ENCODE results near the gene MS4A13.

The MS4A13 gene, protein sequence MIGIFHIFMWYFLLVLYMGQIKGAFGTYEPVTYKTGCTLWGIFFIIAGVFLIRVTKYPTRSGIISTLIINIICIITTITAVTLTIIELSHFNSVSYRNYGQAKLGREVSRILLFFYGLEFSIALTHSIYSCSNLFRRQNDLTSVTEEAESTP

DNA sequence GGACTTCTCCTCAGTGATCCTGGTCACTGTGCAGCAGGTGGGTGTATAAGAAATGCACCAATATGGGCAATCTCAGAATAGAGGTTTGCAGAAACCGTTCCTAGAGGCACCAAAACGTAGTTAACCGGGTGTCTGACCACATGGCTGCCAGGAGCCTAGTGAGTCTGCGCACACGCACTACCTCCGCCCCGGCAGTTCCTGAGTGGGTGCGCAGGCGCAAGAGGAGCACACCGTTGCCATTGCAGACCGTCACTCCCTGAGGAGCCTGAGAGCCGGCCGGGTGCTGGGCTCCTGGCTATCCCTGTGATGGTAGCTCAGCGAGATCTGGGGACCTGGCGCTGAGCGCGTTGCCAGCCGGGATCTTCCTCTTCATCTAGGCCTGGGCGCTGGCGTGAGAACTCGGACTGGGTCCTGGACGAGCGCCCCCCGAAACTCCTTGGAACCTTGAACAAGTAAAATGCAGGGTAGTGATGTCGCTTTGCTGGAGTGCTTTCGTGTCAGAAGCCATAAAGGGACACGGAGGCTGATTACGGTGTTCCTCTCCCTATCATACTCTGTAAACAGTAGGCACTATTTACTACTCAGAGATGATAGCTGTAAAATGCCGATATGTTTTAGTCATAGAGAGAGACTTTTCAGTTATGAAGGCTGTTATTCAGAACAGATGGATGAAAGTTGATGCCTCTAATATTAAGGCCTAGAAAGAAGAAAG, at the start of gene MS4A13:
MS4A13 (plus strand) TSS at position 249 of the 712 bp plus-strand sequence. CDS start 2,692 bp downstream, outside the sequence.
- H3K4me3 ChIP-seq (ENCODE audit: severe bottlenecking): no peak within 1 kb of the TSS
- ATAC-seq (ENCODE audit: low read depth) (no peak), DNase-seq (ENCODE audit: low spot score) (no peak)
- H3K36me3 ChIP-seq (ENCODE audit: low read depth): no peaks in the 10 kb centered on the region
- TF ChIP-seq, protein P1, sequence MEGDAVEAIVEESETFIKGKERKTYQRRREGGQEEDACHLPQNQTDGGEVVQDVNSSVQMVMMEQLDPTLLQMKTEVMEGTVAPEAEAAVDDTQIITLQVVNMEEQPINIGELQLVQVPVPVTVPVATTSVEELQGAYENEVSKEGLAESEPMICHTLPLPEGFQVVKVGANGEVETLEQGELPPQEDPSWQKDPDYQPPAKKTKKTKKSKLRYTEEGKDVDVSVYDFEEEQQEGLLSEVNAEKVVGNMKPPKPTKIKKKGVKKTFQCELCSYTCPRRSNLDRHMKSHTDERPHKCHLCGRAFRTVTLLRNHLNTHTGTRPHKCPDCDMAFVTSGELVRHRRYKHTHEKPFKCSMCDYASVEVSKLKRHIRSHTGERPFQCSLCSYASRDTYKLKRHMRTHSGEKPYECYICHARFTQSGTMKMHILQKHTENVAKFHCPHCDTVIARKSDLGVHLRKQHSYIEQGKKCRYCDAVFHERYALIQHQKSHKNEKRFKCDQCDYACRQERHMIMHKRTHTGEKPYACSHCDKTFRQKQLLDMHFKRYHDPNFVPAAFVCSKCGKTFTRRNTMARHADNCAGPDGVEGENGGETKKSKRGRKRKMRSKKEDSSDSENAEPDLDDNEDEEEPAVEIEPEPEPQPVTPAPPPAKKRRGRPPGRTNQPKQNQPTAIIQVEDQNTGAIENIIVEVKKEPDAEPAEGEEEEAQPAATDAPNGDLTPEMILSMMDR (IDR thresholded peaks at IDR 0.05; ENCODE audit: poor library complexity, severe bottlenecking): no peak
- no peak within 1 kb of the TSS for H3K27ac ChIP-seq (ENCODE audit: poor library complexity, severe bottlenecking)
- no peaks in the 10 kb centered on the region for H3K4me1 ChIP-seq (ENCODE audit: insufficient read depth, poor library complexity, severe bottlenecking)
- no peaks in the 10 kb centered on the region for H3K9me3 ChIP-seq (ENCODE audit: severe bottlenecking)
- H3K27me3 ChIP-seq (ENCODE audit: insufficient read depth, poor library complexity, severe bottlenecking): peaks cover 4% of the 10 kb centered on the region

DNA sequence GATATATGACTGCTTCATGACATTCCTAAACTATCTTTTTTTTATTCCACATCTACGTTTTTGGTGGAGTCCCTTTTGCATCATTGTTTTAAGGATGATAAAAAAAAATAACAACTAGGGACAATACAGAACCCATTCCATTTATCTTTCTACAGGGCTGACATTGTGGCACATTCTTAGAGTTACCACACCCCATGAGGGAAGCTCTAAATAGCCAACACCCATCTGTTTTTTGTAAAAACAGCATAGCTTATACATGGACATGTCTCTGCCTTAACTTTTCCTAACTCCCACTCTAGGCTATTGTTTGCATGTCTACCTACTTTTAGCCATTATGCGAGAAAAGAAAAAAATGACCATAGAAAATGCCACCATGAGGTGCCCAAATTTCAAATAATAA, 46.4 kb upstream of the MS4A13 start:
- no peaks in the 10 kb centered on the region for H3K36me3 ChIP-seq (ENCODE audit: low read depth)
- TF ChIP-seq, protein P1 (IDR thresholded peaks at IDR 0.05; ENCODE audit: poor library complexity, severe bottlenecking): no peak
- H3K27ac ChIP-seq (ENCODE audit: poor library complexity, severe bottlenecking): no peak overlapping the region
- no peaks in the 10 kb centered on the region for H3K9me3 ChIP-seq (ENCODE audit: severe bottlenecking)
- DNase-seq (ENCODE audit: low spot score) (no peak), ATAC-seq (ENCODE audit: low read depth) (no peak)
- H3K27me3 ChIP-seq (ENCODE audit: insufficient read depth, poor library complexity, severe bottlenecking): no peaks in the 10 kb centered on the region
- H3K4me3 ChIP-seq (ENCODE audit: severe bottlenecking): no peak overlapping the region
- no peaks in the 10 kb centered on the region for H3K4me1 ChIP-seq (ENCODE audit: insufficient read depth, poor library complexity, severe bottlenecking)

DNA sequence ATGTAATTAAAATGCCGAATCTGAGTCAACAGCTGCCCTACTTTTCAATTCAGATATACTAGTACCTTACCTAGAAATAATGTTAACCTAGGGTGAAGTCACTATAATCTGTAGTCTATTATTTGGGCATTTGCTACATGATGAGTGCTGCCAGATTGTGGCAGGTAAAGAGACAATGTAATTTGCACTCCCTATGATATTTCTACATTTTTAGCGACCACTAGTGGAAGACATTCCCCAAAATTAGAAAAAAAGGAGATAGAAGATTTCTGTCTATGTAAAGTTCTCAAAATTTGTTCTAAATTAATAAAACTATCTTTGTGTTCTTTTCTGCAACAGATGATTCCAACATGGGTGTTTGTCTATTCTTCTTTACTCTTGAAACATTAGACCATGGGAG, 45.5 kb upstream of the MS4A13 start:
- H3K4me3 ChIP-seq (ENCODE audit: severe bottlenecking): no peak overlapping the region
- no peak for DNase-seq (ENCODE audit: low spot score)
- no peaks in the 10 kb centered on the region for H3K4me1 ChIP-seq (ENCODE audit: insufficient read depth, poor library complexity, severe bottlenecking)
- ATAC-seq (ENCODE audit: low read depth): no peak
- no peaks in the 10 kb centered on the region for H3K27me3 ChIP-seq (ENCODE audit: insufficient read depth, poor library complexity, severe bottlenecking)
- H3K27ac ChIP-seq (ENCODE audit: poor library complexity, severe bottlenecking): no peak overlapping the region
- TF ChIP-seq, protein P1 (IDR thresholded peaks at IDR 0.05; ENCODE audit: poor library complexity, severe bottlenecking): no peak
- H3K36me3 ChIP-seq (ENCODE audit: low read depth): no peaks in the 10 kb centered on the region
- H3K9me3 ChIP-seq (ENCODE audit: severe bottlenecking): no peaks in the 10 kb centered on the region

DNA sequence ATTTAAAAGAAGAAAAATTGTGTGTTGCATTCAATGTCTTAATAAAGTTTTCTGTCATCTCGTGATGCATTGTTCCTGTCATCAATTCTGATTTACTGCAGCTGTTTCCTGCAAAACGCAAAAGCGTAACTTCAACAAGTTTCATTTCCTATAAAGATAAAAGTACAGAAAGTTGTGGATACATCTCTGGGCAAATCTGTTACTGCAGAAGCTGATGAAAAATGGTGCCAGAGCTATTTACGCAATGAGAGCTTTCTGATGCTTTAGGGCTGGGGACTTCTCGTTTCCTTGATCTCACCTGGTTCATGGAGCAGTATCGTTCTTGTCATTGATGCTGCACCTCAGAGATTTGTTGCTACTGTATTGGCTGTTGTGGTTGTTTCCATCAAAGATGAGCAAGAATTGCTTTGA, 38.2 kb upstream of the MS4A13 start:
- DNase-seq (ENCODE audit: low spot score): no peak
- ATAC-seq (ENCODE audit: low read depth): no peak
- no peak overlapping the region for H3K27ac ChIP-seq (ENCODE audit: poor library complexity, severe bottlenecking)
- no peak overlapping the region for H3K4me3 ChIP-seq (ENCODE audit: severe bottlenecking)
- H3K27me3 ChIP-seq (ENCODE audit: insufficient read depth, poor library complexity, severe bottlenecking): no peaks in the 10 kb centered on the region
- TF ChIP-seq, protein P1 (IDR thresholded peaks at IDR 0.05; ENCODE audit: poor library complexity, severe bottlenecking): no peak
- H3K36me3 ChIP-seq (ENCODE audit: low read depth): no peaks in the 10 kb centered on the region
- H3K9me3 ChIP-seq (ENCODE audit: severe bottlenecking): no peaks in the 10 kb centered on the region
- H3K4me1 ChIP-seq (ENCODE audit: insufficient read depth, poor library complexity, severe bottlenecking): no peaks in the 10 kb centered on the region

DNA sequence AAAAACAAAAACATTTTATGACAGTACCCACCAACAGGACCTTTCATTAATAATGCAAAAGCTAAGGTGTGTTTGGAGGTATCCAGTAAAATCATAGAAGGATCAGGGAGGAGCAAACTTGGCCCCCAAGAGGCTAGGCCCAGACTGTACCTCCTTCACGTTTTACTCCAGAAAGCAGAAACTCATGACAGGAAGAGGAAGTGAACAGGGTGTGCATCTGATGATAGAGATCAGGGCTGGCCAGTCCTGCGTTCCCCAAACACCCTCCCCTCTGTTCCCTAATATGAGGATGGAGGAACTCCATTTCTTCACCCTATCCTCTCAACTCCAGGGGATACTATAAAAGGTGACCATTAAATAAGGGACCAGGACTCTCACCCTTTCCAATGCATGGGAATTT, 32.8 kb upstream of the MS4A13 start:
- Histone ChIP-seq H3K4me1 (ENCODE audit: insufficient read depth, poor library complexity, severe bottlenecking) (no peaks in the 10 kb centered on the region), H3K27me3 (ENCODE audit: insufficient read depth, poor library complexity, severe bottlenecking) (no peaks in the 10 kb centered on the region), H3K27ac (ENCODE audit: poor library complexity, severe bottlenecking) (no peak overlapping the region), H3K36me3 (ENCODE audit: low read depth) (no peaks in the 10 kb centered on the region), H3K9me3 (ENCODE audit: severe bottlenecking) (no peaks in the 10 kb centered on the region), H3K4me3 (ENCODE audit: severe bottlenecking) (no peak overlapping the region)
- ATAC-seq (ENCODE audit: low read depth) (no peak), DNase-seq (ENCODE audit: low spot score) (no peak)
- TF ChIP-seq, protein P1 (IDR thresholded peaks at IDR 0.05; ENCODE audit: poor library complexity, severe bottlenecking): no peak

All from RWPE2 (cell line).